ENCODE measurements around the gene GBE1.

- no peak for TF ChIP-seq CTCF (conservative IDR thresholded peaks at IDR 0.05; ENCODE audit: low read length)
- no peak for TF ChIP-seq EZH2phosphoT487 (IDR thresholded peaks at IDR 0.05; ENCODE audit: borderline replicate concordance)
These were observed 239.6 kb downstream of the GBE1 start for GRCh38 chr3:81521855-81522254.

All from Loucy (cell line).